ENCODE data around the gene FGD1.
"Not testable (repeated sequence)": the region's sequence is repeated elsewhere in the genome, so short reads cannot be mapped to it uniquely, and the experiment has no call there.

FGD1 gene

DNA sequence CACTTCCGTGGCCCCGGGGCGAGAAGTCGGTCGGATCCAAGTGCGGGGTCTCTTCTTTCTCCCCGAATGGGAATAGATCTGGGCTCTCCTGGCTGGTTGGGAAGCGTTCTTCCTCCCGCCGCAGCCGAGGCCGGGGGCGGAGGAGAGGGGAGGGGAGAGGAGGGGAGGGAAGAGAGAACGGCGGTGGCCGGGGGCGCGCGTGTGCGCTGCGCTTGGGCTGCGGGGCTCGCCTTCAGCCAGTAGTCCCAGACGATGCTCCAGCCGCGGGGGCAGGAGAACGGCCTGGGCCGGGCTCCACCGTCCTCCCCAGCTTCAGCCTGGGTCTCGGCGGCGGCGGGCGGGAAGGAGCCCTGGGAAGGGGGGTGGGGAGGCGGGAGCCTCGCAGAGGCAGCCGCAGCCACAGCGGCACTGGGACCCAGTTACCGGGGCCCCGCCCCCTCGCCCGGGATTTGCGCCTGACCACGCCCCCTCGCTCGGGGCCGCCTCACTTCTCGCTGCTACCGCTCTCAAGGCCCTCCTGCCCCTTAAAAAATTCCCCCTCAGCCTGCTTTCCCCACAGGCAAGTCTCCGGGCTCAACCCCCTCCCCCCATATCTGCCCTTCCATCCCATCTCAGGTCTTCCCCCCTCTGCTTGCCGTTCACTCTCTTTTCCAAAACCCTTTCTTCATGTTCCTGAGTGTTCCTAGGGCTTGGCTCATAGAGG is at the start of gene FGD1:
FGD1 (minus strand) TSS at position 421 of the 703 bp plus-strand sequence. CDS start 802 bp downstream, outside the sequence.
- in situ Hi-C loops (cut with HindIII; ENCODE audit: low sequenced_read_pairs): no loop called here
- H3K4me3 ChIP-seq (ENCODE audit: low read depth, low read length): peak within 1 kb of the TSS; percentile 55

DNA sequence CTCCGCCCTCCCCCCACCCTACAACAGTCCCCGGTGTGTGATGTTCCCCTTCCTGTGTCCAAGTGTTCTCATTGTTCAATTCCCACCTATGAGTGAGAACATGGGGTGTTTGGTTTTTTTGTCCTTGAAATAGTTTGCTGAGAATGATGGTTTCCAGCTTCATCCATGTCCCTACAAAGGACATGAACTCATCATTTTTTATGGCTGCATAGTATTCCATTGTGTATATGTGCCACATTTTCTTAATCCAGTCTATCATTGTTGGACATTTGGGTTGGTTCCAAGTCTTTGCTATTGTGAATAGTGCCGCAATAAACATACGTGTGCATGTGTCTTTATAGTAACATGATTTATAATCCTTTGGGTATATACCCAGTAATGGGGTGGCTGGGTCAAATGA is 46.2 kb upstream of the FGD1 start:
- H3K4me3 ChIP-seq (ENCODE audit: low read depth, low read length); in situ Hi-C loops (cut with HindIII; ENCODE audit: low sequenced_read_pairs); DNase-seq (ENCODE audit: low read depth, low spot score): not testable (repeated sequence)

More for the DNA sequence above, at the start of gene FGD1:
- TF ChIP-seq, protein P1, sequence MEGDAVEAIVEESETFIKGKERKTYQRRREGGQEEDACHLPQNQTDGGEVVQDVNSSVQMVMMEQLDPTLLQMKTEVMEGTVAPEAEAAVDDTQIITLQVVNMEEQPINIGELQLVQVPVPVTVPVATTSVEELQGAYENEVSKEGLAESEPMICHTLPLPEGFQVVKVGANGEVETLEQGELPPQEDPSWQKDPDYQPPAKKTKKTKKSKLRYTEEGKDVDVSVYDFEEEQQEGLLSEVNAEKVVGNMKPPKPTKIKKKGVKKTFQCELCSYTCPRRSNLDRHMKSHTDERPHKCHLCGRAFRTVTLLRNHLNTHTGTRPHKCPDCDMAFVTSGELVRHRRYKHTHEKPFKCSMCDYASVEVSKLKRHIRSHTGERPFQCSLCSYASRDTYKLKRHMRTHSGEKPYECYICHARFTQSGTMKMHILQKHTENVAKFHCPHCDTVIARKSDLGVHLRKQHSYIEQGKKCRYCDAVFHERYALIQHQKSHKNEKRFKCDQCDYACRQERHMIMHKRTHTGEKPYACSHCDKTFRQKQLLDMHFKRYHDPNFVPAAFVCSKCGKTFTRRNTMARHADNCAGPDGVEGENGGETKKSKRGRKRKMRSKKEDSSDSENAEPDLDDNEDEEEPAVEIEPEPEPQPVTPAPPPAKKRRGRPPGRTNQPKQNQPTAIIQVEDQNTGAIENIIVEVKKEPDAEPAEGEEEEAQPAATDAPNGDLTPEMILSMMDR (IDR thresholded peaks at IDR 0.05; ENCODE audit: low read depth, low read length): no peak
- DNase-seq (ENCODE audit: low read depth, low spot score): peak; percentile 62

DNA sequence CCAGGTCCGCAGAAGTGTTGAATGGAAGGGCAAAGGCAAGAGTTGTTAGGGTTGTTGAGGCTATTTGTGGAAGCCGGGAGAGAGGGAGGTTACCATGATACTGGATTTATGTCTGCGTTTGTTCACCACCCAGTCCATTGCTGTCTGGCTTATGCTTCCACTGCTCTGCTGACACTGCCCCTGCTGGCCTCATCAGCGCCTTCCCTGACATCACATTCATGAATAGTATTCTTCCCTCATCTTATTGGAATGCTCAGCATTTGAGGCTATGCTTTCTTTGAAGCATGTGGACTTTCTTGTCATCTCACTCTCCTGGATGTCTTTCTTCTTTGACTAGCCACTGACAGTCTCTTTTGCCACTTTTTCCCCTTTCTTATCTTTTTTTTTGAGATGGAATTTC is 44.3 kb upstream of the FGD1 start:
- TF ChIP-seq, protein P1 (IDR thresholded peaks at IDR 0.05; ENCODE audit: low read depth, low read length): peak; percentile 17
- H3K4me3 ChIP-seq (ENCODE audit: low read depth, low read length): no peak overlapping the region
- DNase-seq (ENCODE audit: low read depth, low spot score): peak; percentile 55
- in situ Hi-C loops (cut with HindIII; ENCODE audit: low sequenced_read_pairs): no loop called here

DNA sequence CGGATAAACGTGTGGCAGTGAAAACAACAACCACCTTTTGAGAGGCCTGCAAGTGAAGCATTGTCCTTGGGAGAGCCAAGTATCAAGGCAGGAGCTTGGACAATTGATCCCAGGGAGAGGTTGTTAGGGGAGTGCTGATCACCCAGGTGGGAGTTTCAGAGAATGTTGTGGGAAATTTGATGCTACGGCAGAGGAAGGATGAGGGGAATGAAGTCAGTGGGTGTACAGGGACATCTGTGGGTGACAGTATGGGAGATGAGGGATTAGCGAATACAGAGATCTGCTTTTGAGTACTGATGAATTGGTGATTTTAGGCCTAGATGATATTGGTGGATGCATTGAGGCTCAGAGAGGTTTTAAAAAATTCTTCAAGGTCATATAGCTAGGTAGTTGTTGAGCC is 38.2 kb upstream of the FGD1 start:
- TF ChIP-seq, protein P1 (IDR thresholded peaks at IDR 0.05; ENCODE audit: low read depth, low read length): no peak
- no peak for DNase-seq (ENCODE audit: low read depth, low spot score)
- H3K4me3 ChIP-seq (ENCODE audit: low read depth, low read length): no peak overlapping the region
- in situ Hi-C loops (cut with HindIII; ENCODE audit: low sequenced_read_pairs): no loop called here

DNA sequence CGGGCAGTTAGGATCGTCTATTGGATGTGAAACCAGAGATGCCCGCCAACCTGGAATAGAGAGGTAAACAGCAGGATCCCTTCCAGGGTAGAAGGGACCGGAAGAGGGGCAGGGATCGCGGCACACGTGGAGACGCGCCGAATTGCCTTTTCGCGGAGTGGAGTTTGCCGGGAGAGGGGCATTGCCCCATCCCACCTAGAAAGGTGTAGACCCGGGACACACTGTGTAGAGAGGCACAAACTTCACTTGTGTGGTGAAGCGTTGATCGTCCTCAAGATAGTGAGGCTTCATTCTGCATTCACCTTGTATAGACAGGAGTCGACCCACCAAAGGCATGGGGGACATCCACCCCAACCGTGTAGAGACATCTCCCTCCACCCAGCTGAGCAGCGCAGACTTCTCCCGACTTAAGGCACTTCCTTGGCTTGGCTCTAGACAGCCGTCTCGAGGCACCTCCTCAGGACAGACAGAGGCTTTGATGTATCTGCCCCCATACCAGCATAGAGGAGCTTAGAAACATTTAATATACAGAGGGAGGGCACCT is 34.4 kb upstream of the FGD1 start:
- peak overlapping the region; percentile 84 for H3K4me3 ChIP-seq (ENCODE audit: low read depth, low read length)
- in situ Hi-C loops (cut with HindIII; ENCODE audit: low sequenced_read_pairs): no loop called here
- DNase-seq (ENCODE audit: low read depth, low spot score): no peak
- TF ChIP-seq, protein P1 (IDR thresholded peaks at IDR 0.05; ENCODE audit: low read depth, low read length): no peak

DNA sequence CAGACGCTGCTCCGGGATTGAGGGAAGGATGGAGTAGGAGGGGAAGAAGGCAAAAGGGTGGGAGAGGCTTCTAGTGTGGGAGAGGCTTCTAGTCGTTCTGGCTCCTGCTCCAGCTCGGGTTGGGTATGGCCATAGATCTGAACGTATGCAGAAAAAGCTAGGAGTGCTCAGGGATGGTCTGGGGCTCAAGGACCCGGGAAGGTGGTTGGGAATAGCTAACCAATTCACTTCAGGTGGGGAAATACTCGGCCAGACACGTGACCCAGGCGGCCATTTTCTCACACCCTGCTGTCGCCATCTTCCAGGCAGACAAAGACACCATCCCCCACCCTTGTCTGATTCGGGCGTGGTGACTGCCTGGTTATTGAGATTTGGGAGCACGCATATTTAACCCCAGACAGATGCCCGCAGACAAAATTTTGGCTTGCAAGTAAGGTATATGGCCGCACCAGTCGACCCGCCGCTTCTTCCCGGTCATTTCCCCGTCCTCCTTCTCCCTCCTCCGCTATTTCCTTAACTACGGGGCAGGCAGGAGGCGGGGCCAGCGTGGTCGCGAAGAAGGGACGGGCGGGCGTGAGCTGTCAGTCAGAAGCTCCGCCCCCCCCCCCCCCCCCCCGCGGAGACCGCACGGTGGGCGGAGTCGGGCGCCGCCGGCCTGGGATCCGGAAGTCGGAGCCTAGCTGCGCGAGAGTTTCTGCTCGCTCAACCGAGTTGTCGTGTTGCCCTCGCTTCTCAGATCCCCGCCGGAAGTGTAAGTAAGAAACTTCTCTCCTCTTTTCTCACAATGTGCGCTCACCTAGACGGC is 33.7 kb upstream of the FGD1 start, which contains the start of gene GNL3L:
GNL3L (plus strand) TSS at position 668 of the 805 bp plus-strand sequence. CDS start 2,348 bp downstream, outside the sequence.
- peak; percentile 93 for DNase-seq (ENCODE audit: low read depth, low spot score)
- in situ Hi-C loops (cut with HindIII; ENCODE audit: low sequenced_read_pairs): no loop called here
- TF ChIP-seq, protein P1 (IDR thresholded peaks at IDR 0.05; ENCODE audit: low read depth, low read length): no peak
- H3K4me3 ChIP-seq (ENCODE audit: low read depth, low read length): peak within 1 kb of the TSS; percentile 84
